ENCODE data around the gene LOC128125822.

Gene LOC128125822

GRCh38 chr6:63533026-63533425, 39.3 kb upstream of the LOC128125822 start:
- Histone ChIP-seq H3K79me2 (ENCODE audit: control insufficient read depth, insufficient read depth, low read length) (no peaks in the 10 kb centered on the region), H3K9ac (replicated peaks; ENCODE audit: extremely low read depth, insufficient read depth, low read length) (no peak overlapping the region), H3K4me1 (ENCODE audit: control insufficient read depth, extremely low read depth, insufficient read depth, low read length) (no peaks in the 10 kb centered on the region), H3K9me1 (replicated peaks; ENCODE audit: control insufficient read depth, extremely low read depth, insufficient read depth, low read length) (no peaks in the 10 kb centered on the region), H3K4me2 (ENCODE audit: insufficient read depth, low read length) (no peak overlapping the region), H4K20me1 (replicated peaks; ENCODE audit: control insufficient read depth, extremely low read depth, insufficient read depth, low read length) (no peaks in the 10 kb centered on the region), H3K9me3 (replicated peaks; ENCODE audit: control insufficient read depth, insufficient read depth, low read length) (no peaks in the 10 kb centered on the region), H2AFZ (ENCODE audit: low read depth, low read length) (no peak overlapping the region), H3K27me3 (ENCODE audit: control insufficient read depth in 2 of 2, insufficient read depth in 2 of 2, low read length in 2 of 2) (no peaks in the 10 kb centered on the region), H3K36me3 (ENCODE audit: control insufficient read depth in 2 of 2, extremely low read depth in 1 of 2, insufficient read depth in 2 of 2, low read length in 2 of 2) (no peaks in the 10 kb centered on the region), H3K4me3 (replicated peaks in 1 of 3; ENCODE audit: insufficient read depth in 1 of 3, low read depth in 1 of 3, low read length in 3 of 3) (no peak overlapping the region), H3K27ac (ENCODE audit: insufficient read depth, low read depth, low read length) (no peak overlapping the region)
- dilution Hi-C loops (cut with MboI; ENCODE audit: extremely low pct_ligation_motif_present, low sequenced_read_pairs) (no loop called here), intact Hi-C loops (cut with micrococcal nuclease) (no loop called here)
- FAIRE-seq (no peak), DNase-seq (ENCODE audit: low read depth, low spot score) (no peak)
- CTCF ChIA-PET, result interaction anchor here (0.6 kb wide), 1 partner anchor 232 kb away, joined by 3 read pairs; no protein-coding TSS in a partner anchor
- TF ChIP-seq JUN (IDR thresholded peaks at IDR 0.05; ENCODE audit: borderline replicate concordance, insufficient read depth, insufficient read length, low read depth), result no peak
- no peak for TF ChIP-seq GATA2 (IDR thresholded peaks at IDR 0.05; ENCODE audit: insufficient read depth, insufficient read length, low read depth, low read length)
- no peak for TF ChIP-seq EZH2 (IDR thresholded peaks at IDR 0.05; ENCODE audit: borderline replicate concordance, low read depth, low read length, severe bottlenecking)
- TF ChIP-seq POLR2A (IDR thresholded peaks at IDR 0.05; ENCODE audit: low read depth, low read length), result no peak
- TF ChIP-seq FOS (IDR thresholded peaks at IDR 0.05; ENCODE audit: borderline replicate concordance, insufficient read depth, low read length), result no peak
- POLR2A ChIA-PET, result no interaction called here
- BruUV-seq (replicated peaks), result no TSS peak

GRCh38 chr6:63533952-63534351, 38.3 kb upstream of the LOC128125822 start:
- H3K4me2 ChIP-seq (ENCODE audit: insufficient read depth, low read length), result no peak overlapping the region
- no peaks in the 10 kb centered on the region for H3K9me1 ChIP-seq (replicated peaks; ENCODE audit: control insufficient read depth, extremely low read depth, insufficient read depth, low read length)
- H4K20me1 ChIP-seq (replicated peaks; ENCODE audit: control insufficient read depth, extremely low read depth, insufficient read depth, low read length), result no peaks in the 10 kb centered on the region
- no peak overlapping the region for H3K27ac ChIP-seq (ENCODE audit: insufficient read depth, low read depth, low read length)
- ChIA-PET CTCF (interaction anchor here (1.2 kb wide), 1 partner anchor 9 kb away, joined by 3 read pairs; no protein-coding TSS in a partner anchor), POLR2A (no interaction called here)
- intact Hi-C loops (cut with micrococcal nuclease), result no loop called here
- no peak overlapping the region for H3K4me3 ChIP-seq (replicated peaks in 1 of 3; ENCODE audit: insufficient read depth in 1 of 3, low read depth in 1 of 3, low read length in 3 of 3)
- BruUV-seq (replicated peaks), result no TSS peak
- dilution Hi-C loops (cut with MboI; ENCODE audit: extremely low pct_ligation_motif_present, low sequenced_read_pairs), result no loop called here
- H3K9ac ChIP-seq (replicated peaks; ENCODE audit: extremely low read depth, insufficient read depth, low read length), result no peak overlapping the region
- no peaks in the 10 kb centered on the region for H3K27me3 ChIP-seq (ENCODE audit: control insufficient read depth in 2 of 2, insufficient read depth in 2 of 2, low read length in 2 of 2)
- TF ChIP-seq MYC (IDR thresholded peaks at IDR 0.05; ENCODE audit: low read depth, low read length), result no peak
- no peak for TF ChIP-seq FOS (IDR thresholded peaks at IDR 0.05; ENCODE audit: borderline replicate concordance, insufficient read depth, low read length)
- TF ChIP-seq POLR2AphosphoS5 (IDR thresholded peaks at IDR 0.05; ENCODE audit: insufficient read depth, low read depth, low read length), result no peak
- no peak for TF ChIP-seq MAX (IDR thresholded peaks at IDR 0.05; ENCODE audit: insufficient read depth, insufficient read length)
- no peak for TF ChIP-seq EZH2 (IDR thresholded peaks at IDR 0.05; ENCODE audit: borderline replicate concordance, low read depth, low read length, severe bottlenecking)
- FAIRE-seq, result no peak
- H3K79me2 ChIP-seq (ENCODE audit: control insufficient read depth, insufficient read depth, low read length), result no peaks in the 10 kb centered on the region
- H3K4me1 ChIP-seq (ENCODE audit: control insufficient read depth, extremely low read depth, insufficient read depth, low read length), result no peaks in the 10 kb centered on the region
- no peak for DNase-seq (ENCODE audit: low read depth, low spot score)
- no peaks in the 10 kb centered on the region for H3K36me3 ChIP-seq (ENCODE audit: control insufficient read depth in 2 of 2, extremely low read depth in 1 of 2, insufficient read depth in 2 of 2, low read length in 2 of 2)
- H3K9me3 ChIP-seq (replicated peaks; ENCODE audit: control insufficient read depth, insufficient read depth, low read length), result no peaks in the 10 kb centered on the region
- no peak overlapping the region for H2AFZ ChIP-seq (ENCODE audit: low read depth, low read length)

Data from endothelial cell of umbilical vein (primary cell).